Activated CD4-positive, alpha-beta T cell treated with anti-CD3 and anti-CD28 coated beads, Interleukin-2, amount 50 U/mL, for 48 hours (primary cell): ENCODE data around the gene SSBP3.
A peak's percentile ranks its signal among the peaks of the same experiment; 100 is the strongest.
"Not testable (repeated sequence)": the region's sequence is repeated elsewhere in the genome, so short reads cannot be mapped to it uniquely, and the experiment has no call there.

ENCODE experiments used
- DNase-seq, 2 experiments: peaks; one replicate each; pipeline ENCODE4 v3.0.0-alpha.2; 2020

The SSBP3 gene

GRCh38 chr1:54215523-54215922, 190.7 kb downstream of the SSBP3 start:
- no peak for DNase-seq

- DNase-seq = no peak
These were observed 193.3 kb downstream of the SSBP3 start for GRCh38 chr1:54212872-54213271.

GRCh38 chr1:54207896-54208295, 198.3 kb downstream of the SSBP3 start:
- DNase-seq = not testable (repeated sequence)

GRCh38 chr1:54207287-54207686, 198.9 kb downstream of the SSBP3 start:
- no peak for DNase-seq

- no peak for DNase-seq
These were observed 202.0 kb downstream of the SSBP3 start for GRCh38 chr1:54204199-54204598.

GRCh38 chr1:54200519-54200997, 205.6 kb downstream of the SSBP3 start:
- DNase-seq = no peak

GRCh38 chr1:54199765-54200518, 206.3 kb downstream of the SSBP3 start, which contains the start of the genes CYB5RL and MRPL37:
Gene CYB5RL, minus strand, starts transcription at chr1:54200030. Its CDS starts 4,414 bp downstream, at chr1:54195616.
Gene MRPL37, plus strand, starts transcription at chr1:54200167. Its CDS starts 77 bp downstream, at chr1:54200244.
- DNase-seq = peak; percentile 88 to 91

- no peak for DNase-seq
These were observed 206.9 kb downstream of the SSBP3 start for GRCh38 chr1:54199151-54199764.

- no peak for DNase-seq
These were observed 212.7 kb downstream of the SSBP3 start for GRCh38 chr1:54193453-54193852.

- no peak for DNase-seq
These were observed 214.7 kb downstream of the SSBP3 start for GRCh38 chr1:54191525-54191924.

- DNase-seq = no peak
These were observed 215.7 kb downstream of the SSBP3 start for GRCh38 chr1:54190526-54190925.

GRCh38 chr1:54188291-54188690, 217.9 kb downstream of the SSBP3 start:
- no peak for DNase-seq

- no peak for DNase-seq
These were observed 220.1 kb downstream of the SSBP3 start for GRCh38 chr1:54186056-54186455.

- DNase-seq = no peak
These were observed 225.4 kb downstream of the SSBP3 start for GRCh38 chr1:54180701-54181360.

GRCh38 chr1:54178296-54179070, 227.7 kb downstream of the SSBP3 start:
- DNase-seq = no peak

GRCh38 chr1:54177726-54178125, 228.5 kb downstream of the SSBP3 start:
- DNase-seq = no peak

- DNase-seq = no peak
These were observed 229.4 kb downstream of the SSBP3 start for GRCh38 chr1:54176621-54177327.
